GM18951 (cell line): ENCODE data around the gene DPYD.

Experiments used
- POLR2A ChIP-seq: IDR thresholded peaks from 4 replicates; pipeline ENCODE4 v1.6.1; 2011; ENCODE audit warnings: mild to moderate bottlenecking; ENCODE audit not compliant: insufficient read length, insufficient read depth; ENCODE audit errors: extremely low read depth
- in situ Hi-C: fragments of 300-500 bp; cut with MboI; formaldehyde crosslinking; loops from one replicate; pipeline ENCODE4 v1.12.0; 2022; ENCODE audit warnings: low sequenced_read_pairs, mixed read lengths, inconsistent platforms; ENCODE audit not compliant: unreplicated experiment

Gene DPYD

DNA sequence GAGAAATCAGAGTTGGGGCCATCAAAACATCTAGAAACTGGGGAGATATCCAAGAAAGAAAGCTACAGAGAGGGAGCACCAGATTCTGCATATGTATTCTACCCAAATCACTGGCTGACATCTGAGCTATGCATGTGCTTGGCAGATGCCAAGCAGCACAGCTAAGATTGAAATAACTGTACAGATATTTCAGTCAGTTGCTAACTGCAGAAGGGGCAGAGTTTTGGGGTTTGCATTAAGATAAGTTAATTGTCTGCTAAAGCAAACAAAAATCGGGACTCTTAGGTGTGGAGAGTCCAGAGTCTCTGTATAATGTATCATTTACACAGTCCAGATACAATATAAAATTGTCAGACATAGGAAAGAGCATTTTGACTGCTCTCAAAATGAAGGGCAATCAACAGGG is 762.1 kb downstream of the DPYD start:
- no peak for TF ChIP-seq POLR2A
- in situ Hi-C loops: no loop called here

DNA sequence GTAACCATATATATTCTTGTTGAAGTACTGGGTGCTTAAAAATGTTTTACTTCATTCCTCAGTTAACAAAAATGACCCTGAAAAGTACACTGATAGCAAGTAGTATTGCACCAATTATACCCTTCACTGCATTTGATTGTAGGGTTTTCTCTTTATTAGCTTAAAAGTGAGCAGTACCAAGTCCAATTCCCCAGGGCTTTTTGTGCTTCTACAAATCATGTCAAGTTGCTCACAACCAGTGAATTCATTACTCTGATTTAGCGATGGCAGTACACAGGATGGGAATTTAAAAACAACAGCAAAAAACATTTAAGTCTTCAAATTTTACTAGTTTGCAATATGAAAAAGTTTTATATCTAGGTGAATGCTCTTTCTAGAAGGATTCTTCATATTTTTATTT is 762.8 kb downstream of the DPYD start:
- TF ChIP-seq POLR2A: no peak
- in situ Hi-C loops: no loop called here

DNA sequence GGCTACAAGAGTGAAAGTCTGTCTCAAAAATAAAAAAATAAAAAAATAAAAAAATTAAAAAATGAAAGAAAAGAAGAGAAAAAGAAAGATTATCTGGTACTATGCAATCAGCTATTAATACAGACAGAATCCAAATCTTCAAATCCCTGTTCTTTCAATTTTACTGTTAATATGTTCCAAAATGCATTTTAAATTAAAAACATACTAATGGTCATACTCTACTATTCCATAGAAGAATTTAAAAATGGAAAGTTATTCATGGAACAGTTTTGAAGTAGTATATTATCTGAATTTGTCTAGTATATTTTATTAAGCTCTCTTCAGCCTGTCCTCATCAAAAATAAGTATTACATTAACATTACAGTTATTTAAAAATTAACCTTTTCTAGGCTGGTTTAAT is 769.2 kb downstream of the DPYD start:
- in situ Hi-C loops: no loop called here
- TF ChIP-seq POLR2A: no peak

DNA sequence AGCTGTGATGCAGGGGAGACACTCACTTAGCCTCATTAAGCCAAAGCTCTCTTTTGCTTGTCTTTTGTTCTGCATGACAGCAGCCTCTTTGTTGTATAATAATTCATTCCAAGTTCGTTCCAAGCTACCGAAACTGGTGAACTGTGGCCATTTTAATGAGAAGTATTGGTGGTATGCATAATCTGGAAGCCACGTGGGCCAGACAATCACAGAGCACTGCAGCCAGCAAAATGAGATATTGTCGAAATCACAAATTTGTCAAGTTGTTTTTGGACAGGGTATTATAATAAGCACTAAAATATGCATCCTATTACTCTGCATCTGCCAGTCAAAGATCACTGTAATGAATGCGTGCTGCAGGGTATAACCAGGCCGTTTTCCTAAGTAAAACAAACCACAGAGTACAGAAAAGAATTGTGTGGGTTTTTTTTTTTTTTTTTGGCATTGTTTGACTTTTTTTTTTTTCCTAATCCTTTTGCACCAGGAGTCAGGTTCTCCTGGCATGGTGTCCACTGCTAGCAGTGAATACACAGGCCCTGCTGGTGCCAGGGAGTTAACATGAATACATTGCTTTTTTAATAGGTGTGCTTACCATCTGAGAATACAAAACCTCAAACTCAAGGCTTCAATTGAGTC is 775.4 kb downstream of the DPYD start:
- in situ Hi-C loops: no loop called here
- no peak for TF ChIP-seq POLR2A

DNA sequence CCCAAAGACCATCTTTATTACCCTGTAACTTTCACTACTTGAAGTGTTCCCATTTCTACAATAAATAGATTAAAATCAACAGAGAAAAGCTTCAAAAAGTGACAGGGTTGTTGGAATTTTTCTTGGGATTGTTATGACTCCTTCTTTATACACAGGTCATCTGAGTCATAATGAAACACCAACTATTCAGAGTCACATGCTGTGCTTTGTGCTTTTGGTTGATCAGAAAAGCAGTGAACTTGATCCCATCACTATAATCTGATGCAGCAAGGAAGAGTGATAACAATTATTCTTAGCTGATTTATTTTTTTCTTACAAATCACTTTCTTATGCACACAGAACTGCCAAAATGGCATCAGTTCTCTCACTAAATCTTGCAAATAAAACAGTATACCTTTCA is 776.3 kb downstream of the DPYD start:
- in situ Hi-C loops: no loop called here
- TF ChIP-seq POLR2A: no peak

DNA sequence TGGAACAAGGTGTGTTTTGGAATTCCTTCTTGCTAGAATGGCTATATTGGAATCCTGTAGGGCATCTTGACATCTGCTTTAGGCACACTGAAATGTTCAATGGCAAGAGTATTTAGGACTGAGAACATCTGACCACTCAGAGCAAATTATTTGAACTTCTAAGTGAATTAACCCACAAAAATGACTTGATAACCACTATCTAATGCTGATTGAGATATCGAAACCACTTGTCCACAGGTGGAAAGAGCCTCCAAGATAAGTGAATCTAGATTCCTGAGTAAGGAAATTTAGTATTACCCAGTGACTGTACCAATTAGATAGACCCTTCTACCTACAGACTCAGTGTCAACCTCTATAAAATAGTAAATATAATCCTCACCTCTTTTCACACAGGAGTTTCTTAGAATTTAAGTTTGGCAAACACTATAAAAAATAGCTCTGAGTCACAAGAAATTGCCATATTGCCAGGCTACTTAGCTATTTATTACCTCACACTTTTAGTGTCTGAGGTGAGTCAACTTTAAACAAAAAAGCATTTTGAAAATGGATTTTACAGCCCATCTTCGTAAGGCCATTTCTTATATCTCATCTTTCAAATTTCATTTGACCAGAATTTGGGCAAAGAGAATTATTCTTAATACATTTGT is 777.5 kb downstream of the DPYD start:
- no peak for TF ChIP-seq POLR2A
- in situ Hi-C loops: no loop called here

DNA sequence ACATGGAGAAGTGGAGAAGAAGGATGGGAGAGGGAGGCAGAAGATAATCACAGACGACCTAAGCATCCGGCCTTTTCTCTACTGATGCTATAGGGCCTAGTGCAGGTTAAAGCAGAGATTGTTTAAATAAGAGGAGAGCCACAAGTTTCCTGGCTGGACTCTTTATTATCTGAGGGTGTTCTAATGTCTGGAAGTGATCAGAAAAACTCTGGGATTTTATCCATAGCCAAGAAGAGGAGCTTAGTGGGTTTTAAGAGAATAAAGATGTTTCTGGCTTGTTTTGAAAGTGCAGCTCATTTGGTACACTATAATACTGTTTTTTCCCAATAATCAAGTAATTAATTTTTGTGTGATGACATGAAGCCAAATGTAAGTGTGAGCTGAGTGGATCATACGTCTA is 780.2 kb downstream of the DPYD start:
- no peak for TF ChIP-seq POLR2A
- in situ Hi-C loops: no loop called here

DNA sequence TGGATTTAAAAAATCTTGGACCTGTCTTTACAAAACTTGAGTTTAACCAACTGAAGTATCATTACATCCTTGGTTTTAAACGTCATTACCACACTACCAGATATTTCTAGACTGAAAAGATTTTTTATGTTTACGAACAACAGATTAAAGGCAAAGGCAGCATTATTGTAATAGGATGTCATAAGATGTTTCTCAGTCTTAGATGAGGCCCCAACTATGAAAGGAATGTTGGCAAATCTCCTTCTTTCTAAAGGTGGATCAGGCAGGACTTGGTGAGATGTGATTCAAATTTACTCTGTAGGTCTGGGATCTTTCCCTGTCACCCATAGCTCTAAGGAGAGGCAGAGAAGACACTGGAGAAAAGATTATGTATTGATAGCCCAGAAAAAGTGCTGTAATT is 781.3 kb downstream of the DPYD start:
- TF ChIP-seq POLR2A: no peak
- in situ Hi-C loops: no loop called here

DNA sequence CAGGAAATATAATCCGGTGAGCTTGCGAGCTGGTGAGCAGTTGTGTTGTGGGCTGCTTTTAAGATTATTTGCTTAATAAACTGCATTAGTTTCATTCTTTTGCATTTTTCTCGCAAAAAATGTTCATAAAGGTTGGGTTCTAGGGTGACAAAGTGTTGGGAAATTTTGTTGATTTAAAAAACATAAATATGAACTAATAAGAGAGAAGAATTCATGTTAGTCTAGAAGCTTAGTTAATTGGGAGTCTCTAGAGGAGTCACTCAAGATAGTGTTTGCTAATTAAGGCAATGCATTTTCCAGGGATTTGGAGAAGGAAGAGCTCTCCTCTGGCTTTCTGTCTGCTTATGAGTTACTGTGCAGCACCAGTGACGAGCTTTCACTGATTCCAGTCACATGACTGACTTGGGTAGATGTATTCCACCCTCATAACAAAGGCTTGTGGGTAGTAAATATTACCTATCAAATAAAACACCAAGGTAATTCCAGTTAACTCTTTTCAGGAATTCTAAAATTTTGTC is 782.3 kb downstream of the DPYD start:
- TF ChIP-seq POLR2A: no peak
- in situ Hi-C loops: no loop called here

DNA sequence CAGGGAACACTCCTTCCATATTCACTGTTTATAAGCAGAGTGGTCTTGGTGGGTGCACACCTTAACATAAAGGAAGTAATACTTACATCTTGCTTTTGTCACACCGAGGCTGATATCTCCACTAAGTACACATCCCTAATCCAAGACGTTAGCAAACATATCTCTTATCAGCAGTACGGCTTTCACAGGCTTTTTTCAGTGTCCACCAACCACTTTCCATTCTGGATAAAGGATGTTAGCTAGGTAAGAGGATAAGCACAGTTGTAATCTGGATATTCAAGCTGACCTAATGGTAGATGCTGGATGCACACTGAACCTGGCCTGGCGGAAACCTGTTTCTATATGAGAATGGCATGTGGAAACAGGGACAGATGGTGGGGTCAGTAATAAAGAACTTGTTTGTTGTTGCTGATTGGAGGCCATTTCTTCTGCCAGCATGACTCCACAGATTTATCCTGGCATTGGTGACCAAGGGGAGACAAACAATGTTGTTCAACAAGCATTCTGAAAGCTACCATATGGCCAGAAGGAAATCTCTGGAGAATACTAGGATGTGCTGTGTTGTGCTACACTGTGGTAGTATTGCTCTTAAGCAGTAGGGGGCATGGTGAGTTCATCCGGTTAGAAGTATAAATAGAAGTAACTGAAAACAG is 782.8 kb downstream of the DPYD start:
- no peak for TF ChIP-seq POLR2A
- in situ Hi-C loops: no loop called here

DNA sequence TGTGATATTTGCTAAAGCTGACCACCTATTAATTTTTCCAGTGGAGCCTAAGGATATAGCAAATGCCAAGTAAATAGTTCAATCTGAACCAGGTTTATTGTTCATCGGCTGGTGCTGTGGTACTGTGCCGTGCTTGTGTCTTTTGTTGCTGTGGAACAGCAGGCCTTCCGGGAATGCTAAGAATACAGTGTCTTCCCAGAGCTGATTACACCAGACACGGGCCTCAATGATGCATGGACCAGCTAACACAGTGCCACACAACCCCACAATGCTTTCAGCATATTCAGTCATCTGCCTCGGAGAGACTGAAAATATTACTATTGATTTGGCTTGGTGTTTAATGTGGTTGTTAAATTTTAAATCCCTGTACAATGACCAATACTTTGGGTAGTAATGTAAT is 783.8 kb downstream of the DPYD start:
- no peak for TF ChIP-seq POLR2A
- in situ Hi-C loops: no loop called here

DNA sequence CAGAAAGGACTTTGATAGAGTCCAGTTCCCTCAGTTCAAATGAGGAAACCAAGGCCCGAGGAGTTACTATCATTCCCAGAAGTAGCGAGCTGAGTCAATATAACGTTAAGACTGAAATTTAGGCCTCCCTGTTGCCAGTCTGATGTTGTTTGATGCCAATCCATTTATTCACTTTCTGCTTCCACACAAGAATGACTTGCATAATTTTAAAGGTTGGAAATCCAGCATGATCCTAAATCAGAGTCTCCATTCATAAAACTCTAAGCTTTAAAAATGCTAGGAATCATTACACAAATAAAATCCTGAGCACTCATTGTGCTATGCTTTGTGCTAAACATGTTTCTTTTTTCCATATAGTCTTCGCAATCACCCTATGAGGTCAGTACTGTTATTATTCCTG is 784.9 kb downstream of the DPYD start:
- in situ Hi-C loops: no loop called here

DNA sequence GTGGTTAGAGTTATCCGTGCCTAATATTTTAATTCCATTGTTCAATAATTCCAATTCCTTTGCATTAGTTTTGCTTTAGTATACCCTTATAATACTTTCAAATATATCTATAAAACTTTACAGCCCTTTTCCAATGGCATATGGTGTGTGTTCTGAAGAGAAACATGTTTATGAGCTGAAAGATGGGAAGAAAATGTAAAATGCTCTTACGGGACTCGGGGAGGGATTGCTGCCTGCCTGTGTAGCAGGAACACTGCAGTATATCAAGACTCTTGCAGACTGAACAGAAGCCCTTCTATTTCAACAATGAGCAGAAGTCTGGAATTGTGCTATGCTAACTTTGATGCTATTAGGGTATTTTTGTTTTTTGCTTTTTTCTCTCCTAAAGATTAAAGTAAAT is 792.4 kb downstream of the DPYD start:
- in situ Hi-C loops: no loop called here
- TF ChIP-seq POLR2A: no peak

More for the DNA sequence above, 784.9 kb downstream of the DPYD start:
- TF ChIP-seq POLR2A: no peak

DNA sequence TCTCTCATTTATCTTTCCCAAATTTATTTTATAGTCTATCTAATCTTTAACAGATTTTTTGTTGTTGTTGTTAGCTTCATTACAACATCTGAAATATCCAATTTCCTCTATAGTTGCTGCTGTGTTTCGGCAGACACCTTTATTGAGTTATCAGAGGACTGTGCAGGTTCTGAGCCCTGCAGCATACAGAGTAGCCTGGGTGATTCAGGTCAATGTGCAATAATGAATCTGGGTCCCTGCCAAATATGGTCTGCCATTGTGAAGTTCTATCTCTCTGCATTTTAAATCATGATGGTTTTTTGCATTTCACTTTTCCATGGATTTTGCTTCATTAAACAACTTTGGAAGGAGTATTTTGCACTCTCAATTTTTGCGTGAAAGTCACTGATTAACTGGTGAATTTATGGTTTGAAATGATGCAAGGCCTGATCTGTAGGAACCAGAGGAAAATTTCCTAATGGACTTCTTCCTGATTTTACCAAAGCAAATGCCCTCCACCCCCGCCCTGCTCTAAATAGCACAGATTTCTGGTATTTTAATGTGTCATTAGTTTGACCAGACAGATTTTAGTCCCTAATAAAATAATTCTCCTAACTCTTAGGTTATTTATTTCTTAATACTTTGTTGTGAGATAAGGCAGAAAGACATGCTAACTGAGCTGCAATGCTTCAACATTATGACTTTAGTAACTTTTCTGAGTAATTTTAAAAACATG is 797.0 kb downstream of the DPYD start:
- in situ Hi-C loops: no loop called here
- TF ChIP-seq POLR2A: no peak

DNA sequence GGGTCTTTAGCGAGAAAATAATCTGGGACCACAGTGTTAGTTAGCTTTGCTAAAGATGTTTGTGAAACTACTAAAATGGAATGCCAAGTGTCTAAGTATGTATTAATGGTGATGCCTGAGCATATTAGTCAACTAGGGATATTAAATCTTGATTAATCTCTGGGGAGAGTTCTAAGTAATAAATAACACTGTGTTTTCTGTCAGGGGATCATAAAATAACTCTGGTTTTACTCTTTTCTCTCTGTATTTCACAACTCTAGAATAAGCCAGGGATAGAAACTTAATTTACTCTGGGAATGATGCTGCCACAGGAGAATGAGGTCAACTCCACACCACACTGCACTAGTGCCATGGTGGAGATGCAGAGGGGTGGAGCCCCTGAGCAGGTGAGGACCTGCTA is 800.0 kb downstream of the DPYD start:
- in situ Hi-C loops: no loop called here
- TF ChIP-seq POLR2A: no peak
